GM10266 (cell line): ENCODE results near the gene WDR7.

ENCODE experiments used
- DNase-seq: peaks from one replicate; pipeline ENCODE4 v3.0.0; 2012; ENCODE audit errors: extremely low spot score
- CTCF ChIP-seq: IDR thresholded peaks from 2 replicates; pipeline ENCODE4 v1.5.1; 2012; ENCODE audit warnings: mild to moderate bottlenecking, low read depth; ENCODE audit not compliant: control insufficient read depth, insufficient read depth; ENCODE audit errors: missing control alignments

WDR7 gene

GRCh38 chr18:56903686-56904085 lies 252.5 kb downstream of the WDR7 start:
- no peak for DNase-seq
- no peak for TF ChIP-seq CTCF

DNA sequence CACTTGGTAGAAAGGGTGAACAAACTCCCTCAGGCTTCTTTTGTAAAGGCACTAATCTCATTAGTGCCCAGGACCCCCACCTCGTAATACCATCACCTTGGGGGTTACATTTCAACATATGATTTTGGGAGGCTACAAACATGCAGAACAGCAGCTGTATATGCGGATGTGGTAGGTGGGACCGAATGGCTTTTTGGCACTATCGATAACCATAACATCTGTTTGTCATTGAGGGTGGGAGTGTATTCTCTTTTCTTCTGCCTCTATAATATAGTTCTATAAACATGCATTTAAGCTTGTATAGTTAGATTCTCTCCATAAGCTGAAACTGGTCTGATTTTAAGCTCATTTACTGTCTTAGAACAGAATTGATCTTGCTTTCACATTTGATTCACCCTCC lies 256.6 kb downstream of the WDR7 start:
- TF ChIP-seq CTCF: no peak
- DNase-seq: no peak

DNA sequence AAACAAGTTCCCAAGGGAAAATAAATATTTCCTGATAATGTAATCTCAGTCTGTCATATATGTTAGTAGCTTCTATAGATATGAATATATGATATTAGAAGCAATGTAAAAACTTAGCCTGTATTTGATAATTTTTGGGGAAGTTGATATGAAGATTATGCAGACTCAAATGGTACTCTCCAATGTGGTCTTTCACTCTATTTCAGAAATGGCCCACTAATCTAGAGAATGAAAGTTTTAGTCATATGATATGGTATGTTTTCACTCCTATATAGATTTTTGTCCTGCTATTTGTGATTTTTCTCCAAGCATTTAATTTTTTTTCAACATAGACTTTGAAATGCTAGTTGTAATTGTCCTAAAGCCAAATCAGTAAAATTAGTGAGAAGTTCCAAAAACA lies 259.1 kb downstream of the WDR7 start:
- DNase-seq: no peak
- TF ChIP-seq CTCF: no peak

DNA sequence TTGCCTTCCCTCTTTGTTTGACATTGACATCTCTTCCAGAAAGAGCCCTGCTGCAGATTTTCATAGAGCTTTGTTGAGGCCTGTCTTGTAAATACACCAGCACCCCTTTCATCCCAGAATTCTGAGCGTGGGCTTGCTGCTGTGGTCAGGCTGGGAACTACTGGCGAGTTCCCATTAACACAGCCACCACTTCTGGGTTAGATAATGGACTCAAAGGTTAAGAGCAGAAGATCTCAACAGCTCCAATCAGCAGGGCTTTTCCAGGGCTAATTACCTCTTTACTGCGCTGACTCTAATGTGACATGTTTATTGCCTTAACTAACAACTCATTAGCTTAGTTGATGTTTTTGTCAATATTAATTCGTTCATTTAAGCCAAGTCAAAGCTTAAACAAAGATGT lies 259.8 kb downstream of the WDR7 start:
- no peak for DNase-seq
- no peak for TF ChIP-seq CTCF

DNA sequence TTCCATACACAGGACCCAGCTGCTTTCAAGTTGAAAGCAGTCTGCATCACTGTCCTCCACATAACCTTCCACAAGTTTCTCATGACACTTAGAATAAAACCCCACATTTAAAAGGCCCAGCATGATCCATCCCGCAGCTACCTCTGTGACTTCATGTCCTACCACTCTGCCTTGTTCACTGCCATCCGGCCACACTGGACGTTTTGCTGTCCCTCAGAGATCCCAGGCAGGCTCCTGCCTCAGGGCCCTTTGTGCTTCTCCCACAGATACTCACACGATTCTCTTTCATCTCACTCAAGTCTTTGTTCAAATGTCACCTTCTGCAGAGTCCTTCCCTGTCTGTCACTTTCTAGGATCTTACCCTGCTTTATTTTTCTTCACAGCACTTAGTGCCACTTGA lies 262.8 kb downstream of the WDR7 start:
- TF ChIP-seq CTCF: no peak
- DNase-seq: no peak

DNA sequence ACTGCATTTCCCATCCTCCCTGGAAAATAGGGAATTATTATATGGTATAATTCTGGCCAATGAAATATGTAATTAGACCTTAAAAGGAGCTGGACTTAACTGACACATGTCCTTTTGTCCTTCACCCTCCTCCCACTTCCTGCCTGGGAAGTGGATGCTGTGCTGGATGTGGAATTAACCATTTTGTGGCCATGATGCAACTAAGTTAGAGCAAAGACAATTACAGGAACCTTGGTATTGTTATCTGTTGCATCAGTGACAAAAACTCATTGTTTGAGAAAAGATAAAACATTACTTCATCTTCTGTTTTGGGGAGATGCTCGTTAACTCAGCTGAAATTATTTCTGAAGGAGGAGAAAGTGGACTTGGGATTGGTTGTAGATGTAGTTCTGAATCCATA lies 268.0 kb downstream of the WDR7 start:
- no peak for TF ChIP-seq CTCF
- DNase-seq: no peak

GRCh38 chr18:56921896-56922480 lies 270.8 kb downstream of the WDR7 start:
- DNase-seq: no peak
- TF ChIP-seq CTCF: no peak
